GM12891 (cell line): ENCODE results near the gene COL25A1.

Source experiments
- POLR2A ChIP-seq: IDR thresholded peaks from 2 replicates; pipeline ENCODE4 v1.6.1; 2011; ENCODE audit warnings: low read depth, low read length, control low read depth
- POLR2AphosphoS5 ChIP-seq: IDR thresholded peaks from 2 replicates; pipeline ENCODE4 v1.6.1; 2011; ENCODE audit warnings: low read depth, low read length, control low read depth
- SPI1 ChIP-seq: IDR thresholded peaks from 2 replicates; pipeline ENCODE4 v1.6.1; 2011; ENCODE audit warnings: low read depth, low read length, control low read depth

DNA sequence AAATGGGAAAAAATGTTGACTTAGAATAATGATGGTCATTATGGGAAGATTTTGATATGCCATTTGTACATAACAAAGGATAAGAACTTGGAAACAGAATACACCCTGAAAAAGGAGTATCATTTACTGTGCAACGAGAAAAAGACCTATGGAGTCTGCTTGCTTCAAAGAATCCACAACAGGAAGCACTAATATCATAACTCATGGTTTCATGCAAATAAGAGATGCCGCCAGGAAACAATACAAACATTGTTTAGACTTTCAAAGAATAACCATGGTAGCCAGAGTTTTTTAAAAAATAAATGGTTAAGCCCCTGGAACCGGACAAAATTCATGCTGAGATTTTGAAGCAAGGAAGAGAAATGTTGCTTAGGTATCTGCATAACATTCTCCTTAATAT lies 399.7 kb downstream of the COL25A1 start:
- no peak for TF ChIP-seq POLR2AphosphoS5
- TF ChIP-seq POLR2A, result no peak
- no peak for TF ChIP-seq SPI1
